H1 (cell line): ENCODE results near the gene CSNK1A1. TPM values are rescaled to one million over a fixed set of nuclear protein-coding genes. Genes with fewer than 3 reads are reported as not detected.

Source experiments
- CTCF ChIA-PET: fragments of 300-600 bp; sonication (Branson Sonifier 250); formaldehyde crosslinking; loops from one replicate; lab custom pipeline; 2021; ENCODE audit not compliant: partially characterized antibody; lab: Charles Lee
- POLR2A ChIA-PET: fragments of 300-600 bp; sonication (Branson Sonifier 250); formaldehyde crosslinking; loops from one replicate; lab custom pipeline; 2021; ENCODE audit warnings: inconsistent platforms; ENCODE audit not compliant: partially characterized antibody; lab: Charles Lee
- DNase-seq, 2 experiments: peaks; one replicate each; pipeline versions ENCODE4 v3.0.0 to v3.0.0-alpha.2; 2010 to 2022; ENCODE audit warnings: low spot score in 2 of 2, low read depth in 1 of 2, mixed read lengths in 1 of 2
- FAIRE-seq: peaks from 2 replicates; lab custom pipeline; 2011; peaks lifted over from hg19 to GRCh38; lab: Jason Lieb, UNC
- H2AFZ ChIP-seq: 2 replicates; pipeline ENCODE4 v1.8.1; 2012; ENCODE audit warnings: low read length, inconsistent platforms
- H2AK5ac ChIP-seq: 2 replicates; pipeline ENCODE4 v1.6.1; 2013; ENCODE audit warnings: low read depth, low read length
- H2BK120ac ChIP-seq: replicated peaks from 2 replicates; pipeline ENCODE3; 2013; ENCODE audit warnings: low read depth, low read length, inconsistent platforms
- H2BK12ac ChIP-seq: 2 replicates; pipeline ENCODE4 v1.6.1; 2013; ENCODE audit warnings: low read depth, low read length
- H2BK15ac ChIP-seq: 2 replicates; pipeline ENCODE4 v1.6.1; 2013; ENCODE audit warnings: low read length
- H2BK20ac ChIP-seq: 2 replicates; pipeline ENCODE4 v1.6.1; 2013; ENCODE audit warnings: low read length
- H2BK5ac ChIP-seq: 2 replicates; pipeline ENCODE4 v1.6.1; 2013; ENCODE audit warnings: low read depth, low read length
- H3K14ac ChIP-seq: 2 replicates; pipeline ENCODE4 v1.6.1; 2013; ENCODE audit warnings: inconsistent platforms; ENCODE audit not compliant: insufficient read length
- H3K18ac ChIP-seq: 2 replicates; pipeline ENCODE4 v1.6.1; 2013; ENCODE audit warnings: low read length; ENCODE audit errors: extremely low read depth
- H3K23ac ChIP-seq: 2 replicates; pipeline ENCODE4 v1.6.1; 2013; ENCODE audit warnings: inconsistent platforms; ENCODE audit not compliant: insufficient read length
- H3K23me2 ChIP-seq: 2 replicates; pipeline ENCODE4 v1.6.1; 2013; ENCODE audit warnings: low read depth, low read length
- H3K27ac ChIP-seq: 2 replicates; pipeline ENCODE4 v1.6.1; 2011; ENCODE audit warnings: low read depth, low read length, inconsistent platforms
- H3K27me3 ChIP-seq, 4 experiments: replicated peaks in 1 of 4; 1 replicate in 1 of 4; 2 replicates in 3 of 4; pipeline versions ENCODE4 v1.6.1 to v1.8.1; 2011 to 2013; ENCODE audit warnings: low read length in 3 of 4, mild to moderate bottlenecking in 3 of 4, inconsistent platforms in 2 of 4, mixed read lengths in 2 of 4, moderate library complexity in 1 of 4; ENCODE audit not compliant: control insufficient read depth in 3 of 4, insufficient read depth in 3 of 4; ENCODE audit errors: extremely low read depth in 1 of 4
- H3K36me3 ChIP-seq, 4 experiments: 2 replicates each; pipeline versions ENCODE4 v1.6.1 to v1.8.1; 2011 to 2013; ENCODE audit warnings: mild to moderate bottlenecking in 4 of 4, low read length in 3 of 4, moderate library complexity in 2 of 4, control low read depth in 1 of 4, inconsistent platforms in 1 of 4; ENCODE audit not compliant: insufficient read depth in 4 of 4, control insufficient read depth in 2 of 4
- H3K4ac ChIP-seq: replicated peaks from 2 replicates; pipeline ENCODE3; 2013; ENCODE audit warnings: low read length, low read depth, mixed read lengths, inconsistent platforms; ENCODE audit not compliant: insufficient read length
- H3K4me1 ChIP-seq, 4 experiments: replicated peaks in 1 of 4; 1 replicate in 1 of 4; 2 replicates in 3 of 4; pipeline versions ENCODE4 v1.6.1 to v1.8.1; 2011 to 2013; ENCODE audit warnings: low read length in 3 of 4, inconsistent platforms in 2 of 4, mixed read lengths in 1 of 4; ENCODE audit not compliant: insufficient read depth in 4 of 4, control insufficient read depth in 3 of 4
- H3K4me2 ChIP-seq, 2 experiments: 2 replicates each; pipeline versions ENCODE4 v1.6.1 to v1.8.1; 2011 to 2013; ENCODE audit warnings: low read depth in 2 of 2, low read length in 2 of 2, control low read depth in 1 of 2, inconsistent platforms in 1 of 2, mild to moderate bottlenecking in 1 of 2; ENCODE audit not compliant: insufficient read depth in 1 of 2
- H3K4me3 ChIP-seq, 4 experiments: fragments of 200-600, 300-600 bp in 1 of 4; sonication (generic), shearing (Covaris generic), sonication (Bioruptor Twin) in 1 of 4; 2 replicates each; pipeline versions ENCODE4 v1.5.1 to v1.8.1; 2011 to 2016; ENCODE audit warnings: low read length in 4 of 4, low read depth in 3 of 4, control low read depth in 2 of 4, inconsistent platforms in 2 of 4, mild to moderate bottlenecking in 2 of 4, mixed read lengths in 1 of 4, moderate library complexity in 1 of 4; ENCODE audit not compliant: insufficient read depth in 2 of 4; ENCODE audit errors: extremely low read depth in 1 of 4
- H3K56ac ChIP-seq: replicated peaks from 2 replicates; pipeline ENCODE3; 2013; ENCODE audit warnings: low read depth, mild to moderate bottlenecking, mixed read lengths, low read length, inconsistent platforms; ENCODE audit not compliant: insufficient read length
- H3K79me1 ChIP-seq: 2 replicates; pipeline ENCODE4 v1.6.1; 2013; ENCODE audit warnings: low read depth, low read length, control low read depth
- H3K79me2 ChIP-seq, 2 experiments: 2 replicates each; pipeline versions ENCODE4 v1.6.1 to v1.8.1; 2012 to 2013; ENCODE audit warnings: low read length in 2 of 2, mild to moderate bottlenecking in 2 of 2, inconsistent platforms in 1 of 2; ENCODE audit not compliant: insufficient read depth in 2 of 2, control insufficient read depth in 1 of 2
- H3K9ac ChIP-seq, 4 experiments: replicated peaks in 1 of 4; 1 replicate in 1 of 4; 2 replicates in 3 of 4; pipeline versions ENCODE4 v1.6.1 to v1.8.1; 2011 to 2013; ENCODE audit warnings: low read depth in 3 of 4, low read length in 3 of 4, control low read depth in 2 of 4, mild to moderate bottlenecking in 2 of 4, moderate library complexity in 2 of 4, inconsistent platforms in 1 of 4; ENCODE audit errors: extremely low read depth in 1 of 4
- H3K9me3 ChIP-seq, 2 experiments: 2 replicates each; pipeline versions ENCODE4 v1.6.1 to v1.8.1; 2012 to 2013; ENCODE audit warnings: mild to moderate bottlenecking in 2 of 2, moderate library complexity in 2 of 2, control low read depth in 1 of 2, inconsistent platforms in 1 of 2, low read depth in 1 of 2, low read length in 1 of 2, mixed read lengths in 1 of 2; ENCODE audit not compliant: insufficient read depth in 2 of 2
- H4K20me1 ChIP-seq, 2 experiments: replicated peaks in 1 of 2; 2 replicates each; pipeline versions ENCODE3 to v1.8.1; 2011 to 2013; ENCODE audit warnings: inconsistent platforms in 2 of 2, low read length in 2 of 2, mild to moderate bottlenecking in 1 of 2; ENCODE audit not compliant: insufficient read depth in 2 of 2, control insufficient read depth in 1 of 2
- H4K5ac ChIP-seq: 2 replicates; pipeline ENCODE4 v1.6.1; 2013; ENCODE audit warnings: low read length, low read depth, mixed read lengths, inconsistent platforms; ENCODE audit not compliant: insufficient read length
- H4K8ac ChIP-seq: 2 replicates; pipeline ENCODE4 v1.8.0; 2013; ENCODE audit warnings: mild to moderate bottlenecking, moderate library complexity, low read length, inconsistent platforms; ENCODE audit not compliant: insufficient read depth; ENCODE audit errors: extremely low read depth
- H4K91ac ChIP-seq: replicated peaks from 2 replicates; pipeline ENCODE3; 2013; ENCODE audit warnings: low read length, mixed read lengths, inconsistent platforms; ENCODE audit not compliant: insufficient read length
- GTF2F1 ChIP-seq: IDR thresholded peaks from 2 replicates; pipeline ENCODE4 v1.6.1; 2012; ENCODE audit warnings: low read depth, low read length, improper control_type of control experiment, borderline replicate concordance
- SP2 ChIP-seq: IDR thresholded peaks from 2 replicates; pipeline ENCODE4 v1.6.1; 2012; ENCODE audit warnings: mild to moderate bottlenecking, low read length, inconsistent platforms
- SRF ChIP-seq: IDR thresholded peaks from 2 replicates; pipeline ENCODE4 v1.6.1; 2011; ENCODE audit warnings: mild to moderate bottlenecking, low read depth, low read length, moderate library complexity
- WGBS, 2 experiments: shearing (Covaris generic) in 1 of 2; methylation state at CpG; one replicate each; pipeline versions ENCODE4 v1.1.6 to v1.1.7; 2013 to 2015; ENCODE audit warnings: low lambda C conversion rate in 2 of 2, mixed read lengths in 2 of 2, inconsistent platforms in 1 of 2, low coverage in 1 of 2, missing lambda C conversion rate in 1 of 2; ENCODE audit not compliant: insufficient replicate concordance in 2 of 2, insufficient coverage in 1 of 2, insufficient read length in 1 of 2; ENCODE audit errors: extremely low coverage in 1 of 2, missing lambda C conversion rate in 1 of 2; 5-methylcytosine and 5-hydroxymethylcytosine counted together
- polyA plus RNA-seq, 7 experiments: library from polyadenylated mRNA; depleted of rRNA in 3 of 7; stranded (reverse) in 5 of 7; unstranded in 2 of 7; fragments of >200 nt in 5 of 7; fragments of 200-250 nt in 2 of 7; gene quantifications; 1 replicate in 5 of 7; 2 replicates in 1 of 7; 4 replicates in 1 of 7; pipeline versions ENCODE4 v1.2.1 to v1.2.3, GENCODE V29; 2011 to 2013; ENCODE audit warnings: missing spikeins in 2 of 7, mixed read lengths in 2 of 7
- total RNA-seq: library from RNA; stranded (reverse); fragmentation: NEBNext Ultra II Directional; extraction: Animal tissue kit (Norgen Biotek cat#: 25700); gene quantifications from 2 replicates; pipeline ENCODE4 v1.2.1, GENCODE V29; 2021

Gene CSNK1A1
- total and polyA plus RNA-seq, 2 of the 8 experiments (the other 6 are each of a cell fraction or from before 2014, with no cell fraction given): 61.2 to 244 TPM

- Histone ChIP-seq H4K20me1 (no peaks in the 10 kb centered on the region), H3K4me2 (no peak overlapping the region), H3K14ac (no peak overlapping the region), H4K5ac (no peak overlapping the region), H2BK12ac (peak overlapping the region; percentile 86; the same call in 1 of the 2 replicates), H2BK20ac (no peak overlapping the region; the same call in 1 of the 2 replicates), H3K9me3 (no peaks in the 10 kb centered on the region), H3K27me3 (no peaks in the 10 kb centered on the region), H3K23me2 (peaks cover 6% of the 10 kb centered on the region; the same call in 1 of the 2 replicates), H2BK5ac (0 out of 2 replicates have a peak overlapping the region, but pooled peaks have one; percentile 76), H3K4me1 (peaks cover 0 to 15% (median 10%) of the 10 kb centered on the region in 4 experiments; a peak in 6 of 7 replicates), H2AFZ (peak overlapping the region; percentile 72; the same call in 1 of the 2 replicates), H3K56ac (no peak overlapping the region), H2BK15ac (peak overlapping the region; percentile 93; the same call in 1 of the 2 replicates), H4K8ac (no peak overlapping the region), H3K18ac (no peak overlapping the region), H4K91ac (no peak overlapping the region), H3K36me3 (no peaks in the 10 kb centered on the region), H3K27ac (0 out of 2 replicates have a peak overlapping the region, but pooled peaks have one; percentile 51), H3K9ac (no peak overlapping the region), H2AK5ac (no peak overlapping the region; the same call in 1 of the 2 replicates), H3K4me3 (no peak overlapping the region), H3K79me2 (no peaks in the 10 kb centered on the region), H3K79me1 (no peaks in the 10 kb centered on the region), H2BK120ac (no peak overlapping the region), H3K23ac (no peak overlapping the region), H3K4ac (no peak overlapping the region)
- 59% methylated on average over 7 of the region's 7 CpGs; no CpG with 5 or more reads in 1 of the 2 experiments for WGBS, 2 experiments
- no peak for TF ChIP-seq GTF2F1
- TF ChIP-seq SRF: peak; percentile 83
- TF ChIP-seq SP2: no peak
- no peak for DNase-seq
- ChIA-PET CTCF (interaction anchor here (0.6 to 22.4 kb wide), 11 partner anchors 10 to 173 kb away, joined by 3 to 1310 read pairs (median 8); partner anchors contain the start of genes CSNK1A1, IL17B and PCYOX1L), POLR2A (interaction anchor here (0.5 to 1.4 kb wide), 4 partner anchors 22 to 521 kb away, joined by 3 to 8 read pairs (median 4); no protein-coding TSS in a partner anchor)
- no peak for FAIRE-seq
Observed at GRCh38 chr5:149445343-149445738, 105.9 kb downstream of the CSNK1A1 start.
